ENCODE measurements around the gene CDH4.

CDH4 gene

GRCh38 chr20:61663521-61664425, 411.7 kb downstream of the CDH4 start:
- no peak for DNase-seq

GRCh38 chr20:61664556-61665320, 412.7 kb downstream of the CDH4 start:
- no peak for DNase-seq

GRCh38 chr20:61665528-61666470, 413.7 kb downstream of the CDH4 start:
- DNase-seq: no peak

- no peak for DNase-seq
Observed at GRCh38 chr20:61666471-61666832, 414.4 kb downstream of the CDH4 start.

- DNase-seq: no peak
Observed at GRCh38 chr20:61667056-61667792, 415.2 kb downstream of the CDH4 start.

GRCh38 chr20:61668065-61668650, 416.1 kb downstream of the CDH4 start:
- no peak for DNase-seq

GRCh38 chr20:61668771-61669503, 416.9 kb downstream of the CDH4 start:
- no peak for DNase-seq

- DNase-seq: no peak
Observed at GRCh38 chr20:61670274-61670673, 418.2 kb downstream of the CDH4 start.

GRCh38 chr20:61671559-61671958, 419.5 kb downstream of the CDH4 start:
- DNase-seq: no peak

GRCh38 chr20:61673152-61673847, 421.2 kb downstream of the CDH4 start:
- DNase-seq: no peak

GRCh38 chr20:61674121-61674520, 422.1 kb downstream of the CDH4 start:
- DNase-seq: no peak

- DNase-seq: no peak
Observed at GRCh38 chr20:61674688-61675087, 422.6 kb downstream of the CDH4 start.

GRCh38 chr20:61677928-61678327, 425.9 kb downstream of the CDH4 start:
- DNase-seq: no peak

GRCh38 chr20:61678437-61678836, 426.4 kb downstream of the CDH4 start:
- no peak for DNase-seq

- no peak for DNase-seq
Observed at GRCh38 chr20:61679473-61679872, 427.4 kb downstream of the CDH4 start.

GRCh38 chr20:61680096-61680495, 428.0 kb downstream of the CDH4 start:
- DNase-seq: no peak

- no peak for DNase-seq
Observed at GRCh38 chr20:61682114-61682995, 430.3 kb downstream of the CDH4 start.

- no peak for DNase-seq
Observed at GRCh38 chr20:61682996-61683681, 431.1 kb downstream of the CDH4 start.

- DNase-seq: no peak
Observed at GRCh38 chr20:61683721-61684120, 431.7 kb downstream of the CDH4 start.
